OCI-LY3 (cell line): ENCODE results near the gene CDHR3.

ENCODE experiments used
- H2AFZ ChIP-seq: fragments of 200-600, 300-600 bp; shearing (Covaris generic); 2 replicates; pipeline ENCODE4 v1.6.0; 2014; ENCODE audit warnings: antibody characterized with exemption, low read depth, low read length
- H3K27ac ChIP-seq: fragments of 200-600, 300-600 bp; sonication (generic); 2 replicates; pipeline ENCODE4 v1.5.1; 2014; ENCODE audit warnings: mild to moderate bottlenecking, low read length, moderate library complexity, mixed read lengths
- H3K27me3 ChIP-seq: fragments of 200-600, 300-600 bp; sonication (generic); 2 replicates; pipeline ENCODE4 v1.6.1; 2014; ENCODE audit warnings: low read depth, low read length, mixed read lengths
- H3K36me3 ChIP-seq: fragments of 200-600, 300-600 bp; sonication (generic); replicated peaks from 2 replicates; pipeline ENCODE3; 2014; ENCODE audit warnings: low read depth, low read length, mixed read lengths
- H3K4me1 ChIP-seq: fragments of 300-600, 200-600 bp; sonication (generic); 2 replicates; pipeline ENCODE4 v1.6.1; 2014; ENCODE audit warnings: low read length, mixed read lengths
- H3K4me2 ChIP-seq: fragments of 200-600, 300-600 bp; sonication (generic); 2 replicates; pipeline ENCODE4 v1.6.1; 2014; ENCODE audit warnings: low read length, mixed read lengths
- H3K4me3 ChIP-seq: fragments of 300-600, 200-600 bp; sonication (generic); 2 replicates; pipeline ENCODE4 v1.5.1; 2014; ENCODE audit warnings: antibody characterized with exemption, mild to moderate bottlenecking, low read length, moderate library complexity
- H3K79me2 ChIP-seq: fragments of 300-600, 200-600 bp; shearing (Covaris generic); 2 replicates; pipeline ENCODE4 v1.6.1; 2014; ENCODE audit warnings: mild to moderate bottlenecking, low read length, mixed read lengths
- H3K9ac ChIP-seq: fragments of 300-600, 200-600 bp; shearing (Covaris generic); 2 replicates; pipeline ENCODE4 v1.6.0; 2014; ENCODE audit warnings: mild to moderate bottlenecking, low read length, moderate library complexity
- H3K9me3 ChIP-seq: fragments of 200-600, 300-600 bp; shearing (Covaris generic); 2 replicates; pipeline ENCODE4 v1.6.1; 2014; ENCODE audit warnings: low read length, mixed read lengths; ENCODE audit not compliant: insufficient read depth
- H4K20me1 ChIP-seq: fragments of 200-600, 300-600 bp; sonication (generic); 2 replicates; pipeline ENCODE4 v1.6.1; 2016; ENCODE audit warnings: low read length, mixed read lengths; ENCODE audit not compliant: insufficient read depth
- CTCF ChIP-seq: fragments of 200-600, 300-600 bp; sonication (generic); IDR thresholded peaks from 2 replicates; pipeline ENCODE4 v1.5.1; 2014; ENCODE audit warnings: antibody characterized with exemption, low read length, low read depth
- EZH2phosphoT487 ChIP-seq: fragments of 200-600 bp; shearing (Covaris generic); IDR thresholded peaks from 2 replicates; pipeline ENCODE4 v1.6.1; 2018; ENCODE audit warnings: antibody characterized with exemption, mixed run types, low read depth

CDHR3 gene

GRCh38 chr7:106071999-106072714 lies 109.1 kb downstream of the CDHR3 start:
- Histone ChIP-seq H3K27ac (peak overlapping the region; percentile 91), H3K4me3 (peak overlapping the region; percentile 61), H3K79me2 (no peaks in the 10 kb centered on the region), H3K4me2 (peak overlapping the region; percentile 82), H3K9ac (peak overlapping the region; percentile 49), H4K20me1 (no peaks in the 10 kb centered on the region), H3K27me3 (no peaks in the 10 kb centered on the region; the same call in 1 of the 2 replicates), H2AFZ (0 out of 2 replicates have a peak overlapping the region, but pooled peaks have one; percentile 24), H3K9me3 (peaks cover 11% of the 10 kb centered on the region; the same call in 1 of the 2 replicates), H3K4me1 (peaks cover 78% of the 10 kb centered on the region), H3K36me3 (no peaks in the 10 kb centered on the region)
- no peak for TF ChIP-seq CTCF
- TF ChIP-seq EZH2phosphoT487, result no peak

GRCh38 chr7:106072715-106073091 lies 109.6 kb downstream of the CDHR3 start:
- no peaks in the 10 kb centered on the region; the same call in 1 of the 2 replicates for H3K27me3 ChIP-seq
- H3K4me3 ChIP-seq, result no peak overlapping the region
- H3K4me2 ChIP-seq, result peak overlapping the region; percentile 82
- H3K4me1 ChIP-seq, result peaks cover 81% of the 10 kb centered on the region
- no peak overlapping the region for H2AFZ ChIP-seq
- H3K9ac ChIP-seq, result peak overlapping the region; percentile 49; the same call in 1 of the 2 replicates
- H3K79me2 ChIP-seq, result no peaks in the 10 kb centered on the region
- no peaks in the 10 kb centered on the region for H4K20me1 ChIP-seq
- TF ChIP-seq CTCF (no peak), EZH2phosphoT487 (no peak)
- H3K9me3 ChIP-seq, result peaks cover 11% of the 10 kb centered on the region; the same call in 1 of the 2 replicates
- H3K27ac ChIP-seq, result peak overlapping the region; percentile 91; the same call in 1 of the 2 replicates
- H3K36me3 ChIP-seq, result no peaks in the 10 kb centered on the region

GRCh38 chr7:106073701-106074100 lies 110.6 kb downstream of the CDHR3 start:
- Histone ChIP-seq H3K9ac (no peak overlapping the region), H3K9me3 (peaks cover 11% of the 10 kb centered on the region; the same call in 1 of the 2 replicates), H3K79me2 (no peaks in the 10 kb centered on the region), H3K4me2 (no peak overlapping the region), H3K4me3 (no peak overlapping the region), H3K27me3 (no peaks in the 10 kb centered on the region; the same call in 1 of the 2 replicates), H2AFZ (no peak overlapping the region), H3K36me3 (no peaks in the 10 kb centered on the region), H4K20me1 (no peaks in the 10 kb centered on the region), H3K27ac (no peak overlapping the region), H3K4me1 (peaks cover 77% of the 10 kb centered on the region)
- no peak for TF ChIP-seq CTCF
- TF ChIP-seq EZH2phosphoT487, result no peak

GRCh38 chr7:106074257-106074656 lies 111.2 kb downstream of the CDHR3 start:
- Histone ChIP-seq H3K9me3 (peaks cover 11% of the 10 kb centered on the region; the same call in 1 of the 2 replicates), H3K4me1 (peaks cover 72% of the 10 kb centered on the region), H3K4me2 (peak overlapping the region; percentile 21), H3K79me2 (no peaks in the 10 kb centered on the region), H3K4me3 (no peak overlapping the region), H2AFZ (0 out of 2 replicates have a peak overlapping the region, but pooled peaks have one; percentile 23), H3K9ac (no peak overlapping the region), H3K27me3 (no peaks in the 10 kb centered on the region; the same call in 1 of the 2 replicates), H4K20me1 (no peaks in the 10 kb centered on the region), H3K36me3 (no peaks in the 10 kb centered on the region), H3K27ac (no peak overlapping the region)
- TF ChIP-seq EZH2phosphoT487 (no peak), CTCF (no peak)
